LNCaP clone FGC (cell line): ENCODE results near the gene GPRC5B.
A peak's percentile ranks its signal among the peaks of the same experiment; 100 is the strongest.

Source experiments
- DNase-seq: peaks from one replicate; pipeline ENCODE4 v3.0.0-alpha.2; 2011; ENCODE audit warnings: low read depth
- H3K4me3 ChIP-seq: 2 replicates; pipeline ENCODE4 v1.5.1; 2011; ENCODE audit warnings: mild to moderate bottlenecking, low read depth, low read length, control low read depth
- TF ChIP-seq, protein P1 (sequence below): IDR thresholded peaks from 2 replicates; pipeline ENCODE4 v1.5.1; 2012; ENCODE audit warnings: mild to moderate bottlenecking; ENCODE audit not compliant: control insufficient read depth, insufficient read depth; ENCODE audit errors: extremely low read depth

The GPRC5B gene

DNA sequence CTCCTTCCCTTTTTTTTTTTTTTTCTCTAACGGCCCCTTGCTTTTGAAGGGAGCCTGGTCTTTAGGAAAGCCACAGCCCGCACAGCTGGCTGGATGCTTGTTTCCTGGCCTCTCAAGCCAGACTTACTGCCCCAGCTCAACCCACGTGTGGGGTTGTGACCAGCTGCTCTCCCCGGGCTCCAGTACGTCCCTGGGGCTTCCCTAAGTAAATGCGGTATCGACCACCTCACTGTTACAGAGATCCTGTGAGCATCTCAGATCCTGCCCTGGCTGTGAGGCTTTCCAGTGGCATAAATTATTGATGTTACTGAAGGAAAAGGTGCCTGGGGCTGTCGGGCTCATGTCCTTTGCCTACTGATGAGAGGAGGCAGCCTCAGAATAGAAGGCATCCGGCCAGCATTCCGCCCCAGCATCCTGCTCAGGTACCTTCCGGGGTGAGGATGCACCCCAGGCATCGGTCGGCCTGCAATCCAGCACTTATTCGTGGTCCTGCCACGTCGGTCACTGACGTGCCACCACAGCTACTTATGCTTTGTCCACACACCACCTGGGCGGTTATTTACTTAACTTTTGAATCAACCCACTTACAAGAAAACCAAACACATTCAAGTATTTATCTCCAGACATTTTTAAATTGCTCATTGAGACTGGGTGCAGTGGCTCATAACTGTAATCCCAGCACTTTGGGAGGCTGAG, 9.6 kb downstream of the GPRC5B start:
- DNase-seq = no peak
- TF ChIP-seq, protein P1, sequence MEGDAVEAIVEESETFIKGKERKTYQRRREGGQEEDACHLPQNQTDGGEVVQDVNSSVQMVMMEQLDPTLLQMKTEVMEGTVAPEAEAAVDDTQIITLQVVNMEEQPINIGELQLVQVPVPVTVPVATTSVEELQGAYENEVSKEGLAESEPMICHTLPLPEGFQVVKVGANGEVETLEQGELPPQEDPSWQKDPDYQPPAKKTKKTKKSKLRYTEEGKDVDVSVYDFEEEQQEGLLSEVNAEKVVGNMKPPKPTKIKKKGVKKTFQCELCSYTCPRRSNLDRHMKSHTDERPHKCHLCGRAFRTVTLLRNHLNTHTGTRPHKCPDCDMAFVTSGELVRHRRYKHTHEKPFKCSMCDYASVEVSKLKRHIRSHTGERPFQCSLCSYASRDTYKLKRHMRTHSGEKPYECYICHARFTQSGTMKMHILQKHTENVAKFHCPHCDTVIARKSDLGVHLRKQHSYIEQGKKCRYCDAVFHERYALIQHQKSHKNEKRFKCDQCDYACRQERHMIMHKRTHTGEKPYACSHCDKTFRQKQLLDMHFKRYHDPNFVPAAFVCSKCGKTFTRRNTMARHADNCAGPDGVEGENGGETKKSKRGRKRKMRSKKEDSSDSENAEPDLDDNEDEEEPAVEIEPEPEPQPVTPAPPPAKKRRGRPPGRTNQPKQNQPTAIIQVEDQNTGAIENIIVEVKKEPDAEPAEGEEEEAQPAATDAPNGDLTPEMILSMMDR = no peak
- H3K4me3 ChIP-seq = no peak overlapping the region

DNA sequence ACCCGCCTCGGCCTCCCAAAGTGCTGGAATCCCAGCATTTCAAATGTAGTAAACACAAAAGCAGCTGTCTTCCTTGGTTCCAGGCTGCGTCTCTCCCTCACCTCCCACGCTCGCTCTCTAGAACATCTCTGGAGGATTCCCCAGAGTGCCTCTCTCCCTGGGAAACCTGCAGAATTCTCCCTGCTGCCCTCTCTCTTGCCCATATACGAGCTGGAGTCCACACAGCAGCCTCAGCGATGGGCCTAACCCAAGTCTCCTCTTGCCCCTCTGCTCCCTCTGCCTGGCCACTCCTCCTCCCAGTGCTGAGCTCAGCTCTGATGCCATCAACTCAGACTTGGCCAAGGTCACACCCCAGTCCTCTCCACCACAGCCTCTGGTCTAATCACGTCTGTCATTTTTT, 10.6 kb downstream of the GPRC5B start:
- DNase-seq = no peak
- H3K4me3 ChIP-seq = no peak overlapping the region
- TF ChIP-seq, protein P1 = no peak

DNA sequence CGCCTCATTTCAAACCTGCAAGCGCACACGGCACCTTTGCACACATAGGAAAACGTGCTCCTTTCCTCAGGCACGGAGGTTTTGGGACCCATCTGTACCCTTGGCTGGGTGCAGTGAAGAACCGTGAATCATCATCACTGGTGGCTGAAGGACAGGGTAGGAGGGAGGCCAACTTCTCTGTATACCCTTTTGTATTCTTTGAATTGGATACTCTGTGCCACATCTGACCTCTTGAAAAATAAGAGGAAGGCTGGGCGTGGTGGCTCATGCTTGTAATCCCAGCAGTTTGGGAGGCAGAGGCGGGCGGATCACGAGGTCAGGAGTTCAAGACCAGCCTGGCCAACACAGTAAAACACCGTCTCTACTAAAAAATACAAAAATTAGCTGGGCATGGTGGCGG, 11.7 kb downstream of the GPRC5B start:
- no peak for DNase-seq
- H3K4me3 ChIP-seq = no peak overlapping the region
- TF ChIP-seq, protein P1 = no peak

DNA sequence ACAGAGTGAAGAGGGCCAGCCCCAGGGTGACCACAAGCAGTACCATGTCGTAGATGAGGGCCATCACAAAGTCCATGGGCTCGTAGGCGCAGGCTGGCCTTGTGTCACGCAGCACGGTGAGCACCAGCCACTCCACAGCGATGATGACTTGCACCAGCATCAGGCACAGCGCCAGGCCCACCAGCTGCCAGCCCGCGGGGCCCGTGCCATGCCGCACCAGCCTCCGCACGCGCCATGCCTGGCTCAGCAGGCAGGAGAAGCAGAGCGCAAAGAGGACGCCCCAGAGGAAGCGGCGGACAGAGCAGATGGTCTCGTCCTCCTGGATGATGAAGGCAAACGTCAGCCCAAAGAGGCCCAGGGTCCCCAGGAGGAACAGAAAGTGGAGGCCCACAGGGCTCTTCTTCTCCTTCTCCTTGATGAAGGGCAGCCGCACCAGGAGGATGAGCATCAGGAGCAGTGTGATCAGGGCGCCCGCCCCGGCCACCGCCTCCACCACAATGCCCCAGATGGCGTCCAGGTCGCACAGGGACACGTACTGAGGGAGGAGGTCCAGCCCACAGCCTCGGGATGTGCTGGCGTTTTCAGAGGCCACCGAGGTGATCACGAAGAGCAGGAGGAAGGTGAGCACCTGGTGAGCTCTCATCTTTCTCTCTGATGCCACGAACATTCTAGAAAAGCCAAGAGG, 12.3 kb downstream of the GPRC5B start:
- H3K4me3 ChIP-seq = no peak overlapping the region
- DNase-seq = no peak

DNA sequence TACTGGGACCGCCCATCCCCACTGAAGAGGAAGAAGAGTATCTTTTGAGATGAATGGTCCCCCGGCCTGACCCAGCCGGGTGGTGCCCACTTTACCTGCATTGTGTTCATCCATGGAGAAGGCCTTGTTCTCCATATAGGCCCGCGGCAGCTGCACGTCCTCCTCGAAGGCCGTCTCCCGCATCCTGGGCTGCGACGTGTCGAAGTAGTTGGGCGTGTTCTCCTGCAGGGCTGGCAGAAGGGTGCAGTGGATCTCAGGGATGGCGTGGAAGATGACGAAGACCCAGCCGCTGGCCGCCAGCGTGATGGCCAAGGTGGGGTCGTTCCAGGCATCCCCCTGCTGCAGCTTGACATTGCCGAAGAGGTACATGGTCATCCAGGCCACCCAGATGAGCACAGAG, 12.9 kb downstream of the GPRC5B start:
- DNase-seq = no peak
- no peak overlapping the region for H3K4me3 ChIP-seq
- TF ChIP-seq, protein P1 = no peak

More for the DNA sequence above, 12.3 kb downstream of the GPRC5B start:
- TF ChIP-seq, protein P1 = no peak

DNA sequence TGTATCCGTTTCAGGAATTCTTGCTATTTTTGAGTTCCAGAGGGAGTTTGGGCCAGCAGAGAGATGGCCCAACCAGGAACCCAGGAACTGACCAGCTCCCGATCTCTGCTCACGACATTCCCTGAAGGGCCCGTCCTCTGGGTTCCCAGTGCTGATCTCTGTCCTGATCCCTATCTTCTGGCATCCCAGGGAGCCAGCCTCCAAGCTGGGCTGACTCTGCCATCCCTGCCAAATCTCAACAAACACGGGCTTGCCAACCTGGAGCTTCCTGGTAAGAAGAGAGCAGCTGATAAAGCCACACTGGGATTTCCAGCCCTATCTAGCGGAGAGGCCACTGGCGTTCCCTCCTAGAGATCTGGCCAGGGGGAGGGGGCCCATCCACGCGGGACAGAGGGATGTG, 16.2 kb downstream of the GPRC5B start:
- no peak overlapping the region for H3K4me3 ChIP-seq
- peak; percentile 58 for DNase-seq
- TF ChIP-seq, protein P1 = no peak
